GM18520 (cell line): Measurements from ENCODE around the gene SRGAP2B.
A peak's percentile ranks its signal among the peaks of the same experiment; 100 is the strongest.
"Not testable (repeated sequence)": the region's sequence is repeated elsewhere in the genome, so short reads cannot be mapped to it uniquely, and the experiment has no call there.

Experiments
- ATAC-seq: cut with Tn5 transposase; IDR thresholded peaks from one replicate; pipeline ENCODE4 v1.9.1; 2021; ENCODE audit not compliant: unreplicated experiment

SRGAP2B gene

DNA sequence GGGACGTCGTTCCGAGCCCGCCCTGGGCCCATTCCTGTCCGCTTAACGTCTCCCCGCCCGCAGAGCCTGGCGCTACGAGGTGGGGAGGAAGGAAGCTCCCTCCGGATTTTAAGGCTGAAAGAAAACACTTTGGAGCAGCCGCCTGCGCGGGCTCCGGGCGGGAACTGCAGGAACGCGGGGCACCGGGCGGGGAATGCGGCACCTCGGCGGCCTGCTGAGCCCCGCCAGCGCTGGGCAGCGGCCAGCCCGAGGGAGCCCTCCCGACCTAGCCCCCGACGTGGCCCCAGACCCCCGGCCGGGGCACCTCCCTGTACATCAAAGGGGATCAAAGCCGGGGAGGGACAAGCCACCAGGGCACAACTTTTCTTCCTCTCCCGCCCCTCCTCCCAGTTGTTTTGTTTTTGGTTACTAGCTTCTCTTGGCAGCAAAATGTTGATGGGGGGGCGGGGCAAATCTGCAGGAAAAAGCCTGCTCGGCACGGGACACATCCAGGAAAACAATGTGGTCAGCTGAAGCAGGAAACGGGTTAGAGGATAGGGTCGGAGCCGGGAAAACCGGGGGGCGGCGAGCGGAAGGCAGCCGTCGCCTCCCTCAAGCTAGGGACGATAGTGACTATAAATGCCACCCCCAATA is 1.5 kb downstream of the SRGAP2B start:
- not testable (repeated sequence) for ATAC-seq

DNA sequence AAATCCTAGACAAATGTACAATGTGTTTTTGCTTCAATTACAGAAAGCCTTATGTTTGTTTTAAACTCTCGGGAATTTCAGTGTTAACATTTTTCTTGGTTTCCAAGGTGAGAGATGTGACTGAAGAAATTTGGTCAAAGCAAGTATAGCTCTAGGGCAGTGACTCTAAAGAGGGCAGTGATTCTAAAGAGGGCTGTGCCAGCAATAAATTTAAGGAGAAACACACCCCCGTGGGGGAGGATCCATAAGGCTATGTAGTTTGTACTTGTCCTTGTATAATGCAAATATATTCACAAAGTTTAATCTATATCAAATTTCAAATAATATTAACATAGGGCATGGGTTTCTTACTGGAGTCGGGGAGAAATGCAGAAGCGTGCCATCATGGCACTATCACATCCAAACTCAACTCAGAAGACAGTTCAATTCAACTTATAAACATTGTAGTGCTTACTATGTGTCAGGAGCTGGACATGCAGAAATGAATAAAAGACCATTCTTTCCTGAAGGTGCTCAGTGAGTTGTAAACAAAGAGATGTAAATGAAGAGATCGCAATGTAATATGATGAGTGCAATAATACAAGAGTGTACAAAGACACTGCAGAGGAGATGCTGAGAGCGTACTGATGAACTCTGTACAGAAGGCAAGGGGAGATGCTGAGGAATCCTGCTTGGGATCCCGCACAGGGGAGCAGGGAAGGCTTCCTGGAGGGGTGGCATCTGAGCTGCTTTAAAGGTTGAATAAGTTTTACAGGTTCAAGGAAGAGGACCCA is 12.5 kb downstream of the SRGAP2B start:
- not testable (repeated sequence) for ATAC-seq

DNA sequence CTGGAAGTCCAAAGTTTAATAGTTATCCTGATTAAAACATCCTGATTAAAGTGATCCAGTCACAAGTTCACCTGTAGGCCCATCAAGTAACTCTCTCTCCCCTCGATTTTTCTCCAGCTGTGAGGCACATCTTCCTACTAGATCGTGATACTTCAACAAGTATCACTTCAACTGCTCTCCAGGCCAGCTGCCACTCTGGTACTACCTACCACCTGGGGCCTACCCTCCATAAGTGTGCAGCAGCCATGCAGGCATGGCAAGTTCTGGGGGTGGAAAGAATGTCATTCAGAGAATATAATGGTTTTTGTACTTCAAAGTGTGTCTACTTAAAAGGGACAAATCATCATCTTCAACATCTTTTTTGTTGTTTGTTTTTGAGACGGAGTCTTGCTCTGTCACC is 14.9 kb downstream of the SRGAP2B start:
- ATAC-seq = not testable (repeated sequence)

DNA sequence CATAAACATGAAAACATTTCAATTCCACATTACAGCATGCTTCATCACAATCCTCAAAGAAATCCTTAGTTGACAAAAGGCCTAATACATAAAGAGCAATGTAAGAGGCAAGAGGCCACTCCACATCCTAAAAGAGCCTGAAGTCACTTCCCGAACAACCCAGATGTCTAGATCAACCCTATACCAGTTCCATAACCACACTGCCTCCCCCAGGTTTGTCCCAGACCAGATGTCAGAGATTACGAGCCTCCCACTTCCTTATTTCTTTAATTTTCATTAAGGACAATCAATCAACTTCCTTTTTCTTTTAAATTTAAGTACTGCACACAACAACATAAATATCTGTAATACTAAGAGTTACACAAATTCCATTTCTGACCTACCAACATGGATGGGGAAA is 15.4 kb downstream of the SRGAP2B start:
- ATAC-seq = not testable (repeated sequence)

DNA sequence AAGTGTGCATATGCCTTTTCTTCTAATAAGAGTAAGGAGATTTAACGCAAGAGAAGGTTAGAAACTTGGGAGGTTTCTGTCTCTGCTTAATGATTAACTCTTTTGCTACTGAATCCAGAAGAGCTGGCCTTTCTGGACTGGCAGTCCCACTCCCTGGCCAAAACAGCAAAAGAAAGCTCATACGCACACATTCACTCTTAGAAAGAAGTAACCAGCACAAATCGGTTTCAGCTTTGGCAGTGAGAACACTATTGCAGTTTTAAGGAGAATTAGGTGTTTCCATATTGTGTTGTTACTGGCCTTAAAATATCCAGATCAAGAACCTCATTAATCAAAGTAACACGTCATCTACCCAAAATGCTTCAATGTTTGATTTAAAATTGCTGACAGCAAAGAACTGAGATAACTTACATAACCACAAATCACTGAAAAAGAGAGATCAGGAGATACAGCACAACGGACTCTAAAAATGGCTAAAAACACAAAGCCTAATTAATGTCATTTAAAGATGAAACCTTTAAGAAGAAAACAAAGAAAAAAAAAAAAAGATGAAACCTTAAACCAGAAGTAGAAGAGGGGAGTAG is 16.2 kb downstream of the SRGAP2B start:
- ATAC-seq = not testable (repeated sequence)

DNA sequence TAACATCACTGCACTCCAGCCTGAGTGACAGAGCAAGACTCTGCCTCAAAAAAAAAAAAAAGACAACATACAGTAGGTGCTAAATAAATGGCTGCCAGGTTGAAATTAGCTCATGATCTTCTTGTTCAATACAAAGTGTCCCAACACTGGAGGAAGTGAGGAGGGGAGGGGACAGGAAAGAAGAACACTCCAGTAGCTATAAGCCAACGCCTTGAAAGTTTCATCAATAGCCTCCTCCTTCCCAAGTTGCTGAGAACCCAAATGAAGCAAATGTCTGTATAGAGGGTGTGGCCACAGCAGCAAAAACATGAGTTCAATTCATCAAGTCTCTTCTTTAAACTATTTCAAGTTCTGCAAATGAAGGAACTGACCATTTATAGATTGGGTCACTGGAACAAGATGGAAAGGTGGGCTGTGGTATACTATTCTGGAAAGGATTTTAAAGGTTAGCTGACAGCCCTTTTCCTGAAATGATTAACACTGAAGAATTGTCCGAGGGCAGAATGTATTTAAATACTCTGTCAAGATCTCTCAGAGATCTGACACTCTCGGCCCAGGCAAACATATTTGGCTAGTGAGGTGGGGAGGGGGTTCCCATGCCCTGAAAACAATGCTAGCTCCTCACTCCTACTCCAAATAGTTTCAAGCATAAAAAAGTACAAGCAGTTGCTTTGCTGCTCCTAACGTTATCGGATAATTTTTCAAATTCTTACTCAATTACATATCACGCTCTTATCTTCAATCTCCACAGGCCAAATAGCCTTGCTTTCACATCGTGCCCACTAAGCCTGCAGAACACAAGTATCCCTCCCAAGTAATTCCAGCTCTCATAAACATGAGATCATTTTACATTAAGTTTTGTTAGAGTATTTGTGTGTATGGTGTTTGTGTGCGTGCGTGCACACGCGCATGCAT is 17.0 kb downstream of the SRGAP2B start:
- not testable (repeated sequence) for ATAC-seq

DNA sequence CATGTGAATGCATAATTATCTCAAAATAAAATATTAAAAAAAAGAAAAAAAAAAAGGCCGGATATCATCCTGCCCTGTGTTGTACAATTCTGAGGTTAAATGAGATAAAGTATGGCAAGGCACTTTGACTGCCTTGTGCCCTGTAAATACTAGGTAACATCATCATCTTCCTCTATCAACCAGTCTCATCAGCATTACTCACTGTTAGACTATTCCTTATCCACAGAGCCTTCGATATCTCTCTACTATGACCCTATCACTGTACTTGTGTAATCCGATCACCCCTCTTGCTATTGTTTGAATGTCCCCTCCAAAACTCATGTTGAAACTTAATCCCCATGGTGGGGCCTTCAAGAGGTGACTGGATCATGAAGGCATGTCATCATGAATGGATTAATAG is 18.3 kb downstream of the SRGAP2B start:
- ATAC-seq = not testable (repeated sequence)

DNA sequence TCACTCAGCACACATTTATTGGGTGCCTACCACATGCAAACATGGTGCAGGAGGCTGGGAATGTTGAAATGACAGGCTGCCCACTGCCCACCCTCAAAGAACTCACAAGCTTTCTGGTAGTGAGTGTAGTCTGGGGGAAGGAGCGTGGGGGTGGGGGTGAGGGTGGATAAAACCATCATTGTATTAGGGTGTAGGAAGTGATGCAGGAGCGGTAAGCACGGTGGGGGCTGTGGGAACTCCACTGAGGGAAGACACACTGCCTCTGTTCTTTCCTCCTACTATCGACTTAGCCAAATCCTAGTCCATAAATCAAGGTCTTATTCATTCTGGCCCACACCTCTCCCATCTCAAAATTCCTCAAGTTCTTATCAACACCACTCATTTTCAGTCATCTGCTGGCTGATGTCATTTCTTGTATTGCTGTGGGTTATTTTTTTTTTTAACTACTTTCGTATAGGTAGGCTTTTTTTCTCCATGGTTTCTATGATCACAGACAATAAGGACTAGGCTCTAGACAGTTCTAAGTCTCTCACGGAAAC is 21.0 kb downstream of the SRGAP2B start:
- ATAC-seq = not testable (repeated sequence)

DNA sequence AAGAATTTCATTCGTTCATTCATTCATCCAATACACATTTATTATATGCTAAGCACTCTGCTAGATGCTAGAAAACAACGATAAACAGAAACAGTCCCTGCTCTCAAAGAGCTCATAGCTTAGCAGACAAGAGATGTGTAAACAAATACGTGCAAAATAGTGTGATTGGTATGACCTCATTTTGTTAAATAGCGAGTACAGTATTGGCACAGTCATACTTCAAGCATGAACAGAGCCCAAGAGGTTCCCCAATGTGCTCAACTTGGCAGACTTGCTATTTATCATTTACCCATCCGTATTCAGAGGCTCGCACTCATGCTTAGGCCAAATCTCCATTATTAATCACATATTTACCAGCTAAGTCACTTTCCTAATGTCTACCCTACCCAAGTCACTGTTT is 23.6 kb downstream of the SRGAP2B start:
- not testable (repeated sequence) for ATAC-seq

DNA sequence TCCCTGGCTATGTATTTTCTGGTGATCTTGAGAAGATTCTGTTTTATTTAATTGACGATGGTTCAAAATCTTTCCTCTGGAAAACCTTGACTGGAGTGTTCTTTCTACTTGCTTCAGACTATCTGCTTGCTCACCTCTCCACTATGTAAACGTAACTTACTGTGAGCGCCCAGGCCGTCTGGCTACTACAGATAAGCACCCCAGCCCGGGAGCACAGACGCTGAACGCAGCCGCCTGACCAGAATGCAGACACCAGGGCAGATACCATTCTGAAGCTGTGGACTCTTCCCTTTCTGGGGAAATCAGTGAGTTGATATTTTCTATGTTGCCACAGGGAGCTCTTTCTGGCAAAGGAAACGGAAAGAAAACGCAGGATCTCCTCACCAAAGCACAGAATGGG is 28.6 kb downstream of the SRGAP2B start:
- not testable (repeated sequence) for ATAC-seq

DNA sequence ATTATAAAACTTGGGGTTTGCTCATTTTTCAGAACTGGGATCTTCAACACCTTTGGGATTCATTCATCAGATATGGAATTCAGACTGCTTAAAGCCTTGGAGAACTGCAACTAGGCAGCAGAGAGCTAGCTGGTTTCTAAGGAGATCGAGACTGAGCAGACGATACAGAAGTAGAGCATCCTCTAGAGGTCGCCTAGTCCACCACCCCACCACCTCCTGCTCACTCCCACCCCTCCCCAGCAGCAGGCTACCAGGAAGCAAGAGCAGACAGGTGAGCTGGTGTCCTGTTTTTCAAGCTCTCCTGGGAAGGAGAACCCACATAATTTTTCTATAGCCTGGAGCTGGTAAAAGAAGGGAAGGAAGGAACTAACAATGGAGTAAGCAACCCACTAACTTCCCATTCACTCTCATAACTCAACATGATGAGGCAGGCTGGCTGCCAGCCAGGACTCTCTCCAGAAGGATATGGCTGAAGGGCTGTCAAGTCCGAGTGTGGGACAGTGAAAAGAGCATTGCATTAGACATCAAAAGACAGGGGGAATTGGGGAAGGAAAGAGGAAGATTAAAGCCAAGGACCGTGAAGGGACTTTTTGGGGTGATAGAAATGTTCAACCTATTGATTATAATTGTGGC is 29.8 kb downstream of the SRGAP2B start:
- not testable (repeated sequence) for ATAC-seq

DNA sequence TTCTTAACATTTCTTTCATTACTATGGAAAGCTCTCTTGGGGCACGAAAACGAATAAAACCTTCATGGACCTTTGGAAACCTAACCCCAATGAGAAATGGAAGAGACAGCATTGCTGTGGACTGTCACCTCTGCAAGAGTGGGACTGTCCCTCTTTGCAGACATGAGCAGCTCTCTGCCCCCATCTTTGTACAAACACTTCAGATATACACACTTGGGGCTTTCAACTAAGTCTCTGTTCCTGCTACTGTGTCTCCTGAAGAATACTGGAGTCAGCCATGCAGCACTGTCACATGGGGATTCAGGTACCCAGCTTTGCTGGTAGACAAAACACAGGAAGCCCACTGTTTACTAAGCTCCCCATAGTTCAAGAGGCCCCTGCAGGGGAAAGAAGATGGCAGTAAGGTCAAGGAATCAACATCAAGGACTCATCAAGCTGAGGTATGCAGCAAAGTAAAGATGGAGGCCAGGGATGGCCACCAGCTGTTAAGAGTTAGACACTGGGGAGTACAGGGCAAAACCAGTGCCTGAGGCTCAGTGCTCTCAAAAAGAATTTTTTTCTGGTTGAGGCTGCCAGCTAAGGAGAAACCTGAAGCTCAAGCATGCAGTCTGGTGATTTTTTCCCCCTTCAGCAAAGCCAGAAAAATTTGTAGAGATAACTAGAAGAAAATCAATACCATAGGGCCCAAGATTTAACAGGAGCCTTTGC is 31.0 kb downstream of the SRGAP2B start:
- ATAC-seq = not testable (repeated sequence)

DNA sequence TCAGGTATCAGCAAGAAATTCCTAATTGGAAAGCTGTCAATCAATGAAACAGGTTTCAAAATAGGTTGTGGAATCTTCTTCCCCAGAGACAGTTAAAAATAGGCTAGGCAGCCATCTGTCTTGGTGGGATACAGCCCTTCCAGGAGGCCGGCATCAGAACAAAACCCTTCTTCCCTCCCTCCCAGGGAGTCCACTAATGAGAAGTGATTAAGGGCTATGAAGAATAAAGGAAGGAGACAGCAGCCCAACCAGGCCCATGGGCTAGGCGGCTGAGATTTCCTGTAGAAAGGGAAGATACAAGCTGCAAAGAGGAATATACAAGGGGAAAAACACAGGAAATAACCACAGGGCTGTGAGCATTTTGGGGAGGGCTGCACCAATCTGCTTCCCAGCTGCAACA is 31.8 kb downstream of the SRGAP2B start:
- not testable (repeated sequence) for ATAC-seq

DNA sequence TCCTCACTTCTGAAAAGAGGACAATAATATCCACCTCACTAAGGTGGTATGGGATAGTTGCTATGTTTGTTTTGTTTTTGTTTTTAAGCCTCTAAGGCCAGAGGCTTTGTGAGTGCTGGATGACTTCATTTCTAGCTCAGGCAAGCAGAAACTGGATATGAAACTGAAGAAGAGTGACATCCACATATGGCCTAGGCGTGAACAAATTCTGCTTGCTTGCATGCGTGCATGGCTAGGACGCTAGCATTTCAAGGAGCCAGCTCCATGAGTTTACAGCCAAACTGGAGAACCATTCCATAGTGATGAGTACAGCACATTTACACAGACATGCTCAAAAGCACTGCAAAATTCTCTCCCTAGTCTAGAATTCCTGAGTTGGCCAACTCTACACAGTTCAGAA is 36.9 kb downstream of the SRGAP2B start:
- ATAC-seq = peak; percentile 38

DNA sequence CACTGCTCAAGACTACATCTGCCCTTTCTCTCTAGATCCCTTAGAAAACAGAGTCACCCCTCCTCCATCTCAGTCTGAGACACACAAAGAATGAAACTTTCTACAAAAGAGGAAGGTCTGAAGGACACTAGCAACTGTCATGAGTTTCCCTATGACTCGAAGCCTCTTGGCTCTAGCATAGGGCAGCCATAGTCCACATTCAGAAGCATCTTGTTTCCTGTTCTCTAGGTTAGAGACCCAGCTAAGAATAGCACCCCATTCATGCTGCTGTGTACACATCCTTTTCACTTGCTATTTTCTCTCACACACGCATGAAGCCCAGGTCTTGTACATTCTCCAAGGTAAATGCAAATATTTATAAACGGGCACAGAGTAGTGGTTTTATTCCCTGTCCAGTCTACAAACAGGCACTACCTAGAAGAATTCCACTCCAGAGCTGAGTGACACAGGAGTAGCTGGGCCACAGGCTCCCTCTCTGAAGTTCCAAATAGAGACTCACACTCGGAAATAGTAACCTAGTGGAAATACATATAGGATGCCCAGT is 39.8 kb downstream of the SRGAP2B start:
- peak; percentile 95 for ATAC-seq

DNA sequence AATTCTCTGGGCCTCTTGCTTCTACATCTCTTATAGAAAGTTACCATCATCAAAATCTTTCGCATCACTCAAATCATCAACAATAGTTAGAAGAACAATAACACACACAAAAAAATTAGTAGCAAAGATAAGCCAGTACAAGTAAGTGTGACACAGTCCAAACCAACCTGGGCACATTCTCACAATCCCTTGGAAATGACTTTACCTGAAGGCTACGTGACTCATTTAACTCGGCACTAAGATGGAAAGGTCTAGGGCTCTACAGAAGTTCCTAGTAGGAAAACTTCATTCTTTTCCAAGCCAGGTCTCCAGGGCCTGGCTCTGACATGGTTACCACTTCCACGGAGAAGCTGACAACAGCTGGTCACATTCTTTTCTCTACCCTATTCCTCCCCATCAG is 41.7 kb downstream of the SRGAP2B start:
- not testable (repeated sequence) for ATAC-seq

DNA sequence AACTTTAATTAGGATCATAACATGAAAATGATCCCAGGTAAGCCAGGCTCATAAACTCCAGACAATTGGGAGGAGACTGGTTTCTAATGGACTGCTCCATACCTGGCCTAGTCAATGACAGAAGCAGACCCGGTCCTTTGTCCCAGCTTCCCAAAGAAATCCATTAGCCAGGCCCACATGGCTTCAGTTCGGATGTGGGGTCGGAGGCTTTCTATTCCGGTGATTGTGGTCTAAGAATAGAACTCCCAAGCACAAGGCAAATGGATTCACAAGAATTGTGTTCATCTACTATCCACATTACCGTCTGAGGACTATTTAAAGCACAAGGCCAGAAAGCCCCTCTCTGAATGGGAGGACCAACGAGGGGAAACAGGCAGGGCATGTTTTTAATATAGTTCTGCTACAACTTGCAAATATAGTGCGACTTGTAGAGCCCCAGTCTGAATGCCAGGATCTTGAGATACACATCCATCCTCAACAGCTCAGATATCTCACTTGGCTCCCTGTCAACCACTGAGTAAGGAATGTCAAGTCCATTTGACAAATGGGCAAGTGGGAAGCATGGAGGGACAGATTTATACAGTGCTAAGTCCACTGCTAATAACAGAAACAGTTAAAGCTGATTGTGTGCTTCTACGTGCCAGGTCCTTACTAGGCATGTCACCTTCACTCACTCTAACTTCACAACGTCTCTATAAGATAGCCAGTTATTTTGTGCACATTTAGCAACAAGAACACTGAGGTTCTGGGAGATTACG is 42.9 kb downstream of the SRGAP2B start:
- ATAC-seq = not testable (repeated sequence)

DNA sequence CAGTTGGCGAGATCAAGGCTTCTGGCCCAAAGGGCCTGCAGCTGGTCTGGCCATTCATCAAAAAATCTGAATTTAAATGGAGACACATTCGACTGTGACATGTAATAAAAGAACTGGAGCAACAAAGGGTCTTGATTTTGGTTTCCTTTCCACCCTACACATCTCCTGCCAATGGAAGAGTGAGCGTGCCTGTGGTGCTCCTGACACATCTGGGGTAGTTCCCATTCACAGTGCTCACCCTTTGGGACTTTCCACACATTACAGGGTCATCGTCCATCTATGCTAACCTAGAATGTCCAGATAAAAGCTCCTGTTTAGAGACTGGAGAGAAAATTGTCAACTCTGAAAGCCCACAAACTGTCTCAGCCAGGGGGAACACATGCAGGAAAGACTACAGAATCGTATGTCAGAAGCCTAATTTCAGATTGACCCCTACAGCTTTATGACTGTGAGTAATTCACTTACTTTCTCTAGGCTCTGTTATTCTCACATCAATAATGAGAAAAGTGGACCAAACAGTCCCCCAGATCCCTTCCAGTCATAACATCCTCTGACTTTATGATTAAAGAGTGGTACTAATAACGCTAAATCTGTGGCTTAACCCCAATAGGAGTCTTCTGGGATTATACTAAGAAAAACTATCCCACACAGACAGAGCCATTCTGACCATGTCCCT is 46.8 kb downstream of the SRGAP2B start:
- ATAC-seq = not testable (repeated sequence)
